Lower leg skin (tissue), 4 donors: ENCODE measurements around the gene CPZ. TPM values are rescaled to one million over a fixed set of nuclear protein-coding genes. Genes with fewer than 3 reads are reported as not detected.

Experiments used
- DNase-seq, 2 donors: peaks; one replicate each; pipeline ENCODE4 v3.0.0-alpha.2; 2019; ENCODE audit warnings: low spot score in 2 of 2
- H3K4me3 ChIP-seq: fragments of 200-600 bp; sonication (generic); 2 replicates; pipeline ENCODE4 v1.5.1; 2017; ENCODE audit warnings: mild to moderate bottlenecking, low read depth; ENCODE audit not compliant: poor library complexity, severe bottlenecking
- POLR2A ChIP-seq, 2 donors: fragments of 450-650 bp; IDR thresholded peaks; one replicate each; pipeline ENCODE4 v1.6.1; 2016 to 2017; ENCODE audit warnings: antibody characterized with exemption in 2 of 2, mild to moderate bottlenecking in 1 of 2, moderate library complexity in 1 of 2
- WGBS, 2 donors: methylation state at CpG; one replicate each; pipeline ENCODE4 v1.1.5; 2018; 5-methylcytosine and 5-hydroxymethylcytosine counted together
- intact Hi-C: fragments of 100-400 bp; cut with DNase I; formaldehyde crosslinking; loops from one replicate; pipeline ENCODE4 v1.15.0; 2023; ENCODE audit warnings: low total_unique reads
- total RNA-seq, 4 donors: library from RNA; depleted of rRNA; stranded (reverse); fragments of >200 nt; gene quantifications; one replicate each; pipeline ENCODE4 v1.1.0, GENCODE V29; 2016
- TF ChIP-seq, protein P1 (sequence below), 3 donors: fragments of 450-650 bp; IDR thresholded peaks; one replicate each; pipeline ENCODE4 v1.5.1; 2016; ENCODE audit warnings: antibody characterized with exemption in 3 of 3, mild to moderate bottlenecking in 3 of 3, moderate library complexity in 2 of 3

CPZ gene
- total RNA-seq, 4 donors from 2014 or later = 0.91 to 10.2 TPM; not detected in 2

DNA sequence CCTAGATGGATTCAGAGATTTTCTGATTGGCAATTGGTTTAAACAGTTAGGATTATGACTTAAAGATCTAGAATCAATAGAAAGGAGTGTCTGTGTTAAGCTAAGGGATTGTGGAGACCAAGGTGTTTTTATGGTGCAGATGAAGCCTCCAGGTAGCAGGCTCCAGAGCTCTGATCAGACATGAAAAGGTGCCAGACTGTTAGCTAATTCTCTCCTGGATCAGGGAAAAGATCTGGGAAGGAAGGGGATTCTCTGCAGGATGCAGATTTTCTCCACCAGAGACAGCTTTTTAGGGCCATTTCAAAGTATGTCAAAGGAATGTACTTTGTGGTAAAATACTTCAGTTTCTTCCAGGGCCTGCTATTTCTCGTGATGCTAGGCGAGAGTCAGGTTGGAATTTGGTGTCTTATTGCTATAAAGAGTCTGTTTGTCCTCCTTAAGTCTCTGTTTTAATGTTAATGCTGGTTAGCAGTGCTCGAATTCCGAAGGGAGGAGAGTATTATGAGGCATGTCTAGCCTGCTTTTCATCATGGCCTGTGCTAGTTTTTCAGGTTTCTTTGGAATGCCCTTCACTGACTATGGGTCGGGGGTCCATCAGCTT lies 24.4 kb upstream of the CPZ start:
- intact Hi-C loops = no loop called here
- TF ChIP-seq POLR2A (IDR thresholded peaks at IDR 0.05) = no peak
- TF ChIP-seq, protein P1, sequence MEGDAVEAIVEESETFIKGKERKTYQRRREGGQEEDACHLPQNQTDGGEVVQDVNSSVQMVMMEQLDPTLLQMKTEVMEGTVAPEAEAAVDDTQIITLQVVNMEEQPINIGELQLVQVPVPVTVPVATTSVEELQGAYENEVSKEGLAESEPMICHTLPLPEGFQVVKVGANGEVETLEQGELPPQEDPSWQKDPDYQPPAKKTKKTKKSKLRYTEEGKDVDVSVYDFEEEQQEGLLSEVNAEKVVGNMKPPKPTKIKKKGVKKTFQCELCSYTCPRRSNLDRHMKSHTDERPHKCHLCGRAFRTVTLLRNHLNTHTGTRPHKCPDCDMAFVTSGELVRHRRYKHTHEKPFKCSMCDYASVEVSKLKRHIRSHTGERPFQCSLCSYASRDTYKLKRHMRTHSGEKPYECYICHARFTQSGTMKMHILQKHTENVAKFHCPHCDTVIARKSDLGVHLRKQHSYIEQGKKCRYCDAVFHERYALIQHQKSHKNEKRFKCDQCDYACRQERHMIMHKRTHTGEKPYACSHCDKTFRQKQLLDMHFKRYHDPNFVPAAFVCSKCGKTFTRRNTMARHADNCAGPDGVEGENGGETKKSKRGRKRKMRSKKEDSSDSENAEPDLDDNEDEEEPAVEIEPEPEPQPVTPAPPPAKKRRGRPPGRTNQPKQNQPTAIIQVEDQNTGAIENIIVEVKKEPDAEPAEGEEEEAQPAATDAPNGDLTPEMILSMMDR (IDR thresholded peaks at IDR 0.05) = no peak
- DNase-seq = no peak
- WGBS, 2 donors = 68 to 69% methylated on average over 5 of the region's 5 CpGs
- H3K4me3 ChIP-seq = no peak overlapping the region

DNA sequence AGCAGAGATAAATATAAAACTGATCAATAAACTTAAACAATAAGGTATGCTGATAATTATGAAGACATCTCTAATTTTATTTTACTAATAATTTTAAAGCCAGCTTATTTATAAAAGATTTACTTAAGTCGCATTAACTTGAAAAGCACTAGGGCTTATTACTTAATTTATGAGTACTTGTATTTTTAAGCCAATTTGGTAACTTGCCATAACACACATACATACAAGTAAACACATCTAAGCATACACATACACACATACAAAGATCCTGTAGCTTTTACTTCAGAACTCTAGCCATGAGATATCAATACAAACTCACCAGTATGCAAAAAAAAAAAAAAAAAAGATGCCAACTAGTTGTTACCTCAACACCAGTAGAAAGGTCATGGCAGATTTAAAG lies 22.4 kb upstream of the CPZ start:
- TF ChIP-seq, protein P1 (IDR thresholded peaks at IDR 0.05) = no peak
- TF ChIP-seq POLR2A (IDR thresholded peaks at IDR 0.05) = no peak
- DNase-seq = no peak
- intact Hi-C loops = no loop called here
- no peak overlapping the region for H3K4me3 ChIP-seq
- WGBS, 2 donors = 74 to 83% methylated on average over 1 of the region's 1 CpG

DNA sequence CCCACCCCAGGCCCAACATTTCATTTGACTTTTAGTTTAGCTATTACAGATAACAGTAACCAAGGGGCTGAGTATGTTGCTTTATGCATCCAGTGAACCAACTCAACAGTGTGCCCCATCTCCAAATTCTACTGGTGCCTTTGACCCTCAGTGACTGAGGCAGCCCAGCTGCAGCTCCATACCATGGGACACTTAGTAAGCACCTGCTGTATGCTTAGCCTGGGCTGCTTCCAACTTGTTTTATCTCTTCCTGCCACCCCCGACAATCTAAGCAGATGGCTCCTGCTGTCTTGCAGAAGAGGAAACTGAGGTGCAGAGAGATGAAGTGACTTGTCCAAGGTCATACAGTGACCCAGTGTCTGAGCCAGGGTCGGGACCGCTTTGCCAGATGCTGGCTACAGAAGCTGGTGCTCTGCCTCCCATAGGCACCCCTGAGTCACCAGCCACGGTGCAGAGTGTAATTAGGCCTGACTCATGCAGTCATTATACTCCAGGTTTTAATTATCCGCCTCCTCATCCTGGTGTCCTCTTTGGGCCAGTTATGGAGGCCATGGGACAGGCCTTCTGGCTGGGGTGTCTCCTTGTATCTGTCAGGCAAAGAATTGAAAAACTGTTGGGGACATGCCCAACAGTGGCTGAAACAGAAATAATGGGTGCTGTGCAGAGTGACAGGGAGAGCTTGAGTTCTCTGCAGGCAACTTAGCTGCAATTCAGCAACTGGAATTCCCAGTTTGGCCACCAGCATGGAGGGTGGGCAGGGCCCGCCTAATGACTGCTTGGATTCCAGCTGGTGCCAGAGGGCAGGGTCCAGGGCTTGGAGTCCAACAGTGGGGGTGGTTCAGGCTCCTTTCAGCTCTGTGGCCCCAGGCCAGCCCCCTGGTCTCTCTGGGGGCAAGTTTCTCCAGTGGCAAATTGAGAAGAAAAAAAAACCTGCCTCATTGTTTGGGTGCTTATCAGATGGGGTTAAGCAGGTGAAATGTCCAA lies 20.6 kb upstream of the CPZ start:
- DNase-seq = no peak
- intact Hi-C loops = no loop called here
- TF ChIP-seq, protein P1 (IDR thresholded peaks at IDR 0.05) = no peak
- no peak for TF ChIP-seq POLR2A (IDR thresholded peaks at IDR 0.05)
- no peak overlapping the region for H3K4me3 ChIP-seq
- WGBS, 2 donors = 63 to 68% methylated on average over 6 of the region's 6 CpGs

DNA sequence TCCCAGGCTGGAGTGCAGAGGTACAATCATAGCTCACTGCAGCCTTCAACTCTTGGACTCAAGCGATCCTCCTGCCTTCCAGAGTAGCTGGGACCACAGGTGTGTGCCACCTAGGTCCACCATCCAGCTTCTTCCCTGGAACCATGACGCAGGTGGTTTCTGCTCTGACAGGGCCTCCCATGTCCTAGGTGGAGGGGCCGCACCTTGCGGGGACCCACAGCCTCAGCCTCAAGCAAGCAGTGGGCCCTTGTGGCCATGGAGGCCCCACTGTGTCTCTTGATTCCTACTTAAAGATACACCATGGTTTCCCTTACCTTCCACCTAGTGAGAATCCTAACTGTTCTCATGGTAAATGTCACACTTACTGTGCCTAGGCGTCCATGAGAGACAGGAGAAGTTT lies 19.3 kb upstream of the CPZ start:
- TF ChIP-seq, protein P1 (IDR thresholded peaks at IDR 0.05) = no peak
- no peak for TF ChIP-seq POLR2A (IDR thresholded peaks at IDR 0.05)
- 85 to 93% methylated on average over 5 of the region's 5 CpGs for WGBS, 2 donors

DNA sequence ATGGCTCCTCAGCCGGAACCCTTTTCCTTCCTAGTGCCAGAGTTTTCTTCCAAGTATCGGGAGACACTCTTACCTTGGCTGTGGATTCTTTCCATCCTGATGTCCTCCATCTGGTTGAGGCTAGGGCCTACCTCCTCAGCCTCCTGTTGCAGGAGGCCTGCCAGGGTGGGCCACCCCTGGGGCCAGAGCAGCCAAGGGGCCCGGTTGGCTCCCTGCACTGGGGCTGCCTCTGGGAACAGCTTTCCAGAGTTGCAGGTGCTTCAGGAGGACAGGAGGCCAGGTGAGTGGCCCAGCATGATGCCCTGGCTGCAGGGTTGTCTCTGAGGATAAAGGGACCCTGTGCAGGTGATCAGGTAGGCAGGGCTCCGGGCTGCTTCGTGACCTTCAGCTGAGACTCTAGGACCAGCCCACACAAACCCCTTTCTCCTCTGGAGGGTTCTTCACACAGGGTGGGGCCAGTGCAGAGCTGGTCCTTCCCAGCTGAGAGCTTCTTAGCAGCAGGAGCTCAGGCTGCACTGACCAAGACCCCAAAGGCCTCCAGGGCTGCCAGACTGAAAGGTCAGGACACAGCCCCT lies 17.7 kb upstream of the CPZ start:
- H3K4me3 ChIP-seq = no peak overlapping the region
- no peak for DNase-seq
- TF ChIP-seq, protein P1 (IDR thresholded peaks at IDR 0.05) = no peak
- no peak for TF ChIP-seq POLR2A (IDR thresholded peaks at IDR 0.05)
- 87 to 95% methylated on average over 5 of the region's 5 CpGs for WGBS, 2 donors
- intact Hi-C loops = no loop called here

More for the DNA sequence above, 19.3 kb upstream of the CPZ start:
- intact Hi-C loops = no loop called here
- no peak overlapping the region for H3K4me3 ChIP-seq
- no peak for DNase-seq
